GM21825 (cell line): ENCODE data around the gene EVC2.

Experiments used
- ATAC-seq: cut with Tn5 transposase; IDR thresholded peaks from one replicate; pipeline ENCODE4 v1.9.1; 2021; ENCODE audit warnings: mild to moderate bottlenecking, moderate library complexity; ENCODE audit not compliant: unreplicated experiment

The EVC2 gene

GRCh38 chr4:5686338-5686737, 22.0 kb downstream of the EVC2 start:
- no peak for ATAC-seq

GRCh38 chr4:5685296-5685695, 23.1 kb downstream of the EVC2 start:
- ATAC-seq: no peak

GRCh38 chr4:5683566-5683965, 24.8 kb downstream of the EVC2 start:
- ATAC-seq: no peak

GRCh38 chr4:5678977-5679376, 29.4 kb downstream of the EVC2 start:
- ATAC-seq: no peak

- ATAC-seq: no peak
These were observed 31.6 kb downstream of the EVC2 start for GRCh38 chr4:5676763-5677162.

GRCh38 chr4:5666741-5667140, 41.6 kb downstream of the EVC2 start:
- no peak for ATAC-seq

- ATAC-seq: no peak
These were observed 43.6 kb downstream of the EVC2 start for GRCh38 chr4:5664778-5665177.

GRCh38 chr4:5662555-5662954, 45.8 kb downstream of the EVC2 start:
- ATAC-seq: no peak

GRCh38 chr4:5661237-5661636, 47.1 kb downstream of the EVC2 start:
- ATAC-seq: no peak

GRCh38 chr4:5660185-5660584, 48.2 kb downstream of the EVC2 start:
- no peak for ATAC-seq

- no peak for ATAC-seq
These were observed 49.4 kb downstream of the EVC2 start for GRCh38 chr4:5658974-5659373.

GRCh38 chr4:5656415-5656814, 51.9 kb downstream of the EVC2 start:
- ATAC-seq: no peak

- no peak for ATAC-seq
These were observed 53.6 kb downstream of the EVC2 start for GRCh38 chr4:5654791-5655190.

GRCh38 chr4:5651089-5651488, 57.3 kb downstream of the EVC2 start:
- no peak for ATAC-seq

GRCh38 chr4:5650040-5650439, 58.3 kb downstream of the EVC2 start:
- ATAC-seq: no peak

GRCh38 chr4:5647351-5647750, 61.0 kb downstream of the EVC2 start:
- ATAC-seq: no peak

- ATAC-seq: no peak
These were observed 68.3 kb downstream of the EVC2 start for GRCh38 chr4:5640096-5640495.

- no peak for ATAC-seq
These were observed 68.8 kb downstream of the EVC2 start for GRCh38 chr4:5639556-5639955.

GRCh38 chr4:5638976-5639375, 69.4 kb downstream of the EVC2 start:
- ATAC-seq: no peak

- no peak for ATAC-seq
These were observed 70.0 kb downstream of the EVC2 start for GRCh38 chr4:5638316-5638715.

GRCh38 chr4:5636766-5637670, 71.3 kb downstream of the EVC2 start:
- ATAC-seq: no peak

GRCh38 chr4:5635826-5636195, 72.5 kb downstream of the EVC2 start:
- no peak for ATAC-seq

- ATAC-seq: no peak
These were observed 75.8 kb downstream of the EVC2 start for GRCh38 chr4:5632571-5632970.
